CD1c-positive myeloid dendritic cell (primary cell): Measurements from ENCODE around the gene IHH.

Experiments
- DNase-seq: peaks from one replicate; pipeline ENCODE4 v3.0.0-alpha.2; 2016; ENCODE audit errors: extremely low spot score

IHH gene

GRCh38 chr2:219073413-219074129 lies 12.8 kb upstream of the IHH start:
- DNase-seq = peak; percentile 88

- DNase-seq = no peak
Measured at GRCh38 chr2:219072741-219073250, 12.1 kb upstream of the IHH start.

GRCh38 chr2:219071131-219071816 lies 10.6 kb upstream of the IHH start:
- DNase-seq = no peak

- no peak for DNase-seq
Measured at GRCh38 chr2:219065484-219065883, 4.8 kb upstream of the IHH start.

- no peak for DNase-seq
Measured at GRCh38 chr2:219062081-219062480, 1.4 kb upstream of the IHH start.

GRCh38 chr2:219059725-219060682 lies 717 bp downstream of the IHH start:
- no peak for DNase-seq

- DNase-seq = no peak
Measured at GRCh38 chr2:219059375-219059724, 1.4 kb downstream of the IHH start.

GRCh38 chr2:219058541-219059374 lies 2.0 kb downstream of the IHH start:
- DNase-seq = no peak

- DNase-seq = peak; percentile 84
Measured at GRCh38 chr2:219057709-219058540, 2.8 kb downstream of the IHH start.

- no peak for DNase-seq
Measured at GRCh38 chr2:219056896-219057708, 3.6 kb downstream of the IHH start.

GRCh38 chr2:219056176-219056895 lies 4.4 kb downstream of the IHH start:
- DNase-seq = no peak

- no peak for DNase-seq
Measured at GRCh38 chr2:219054956-219055903, 5.5 kb downstream of the IHH start.

GRCh38 chr2:219049282-219049681 lies 11.4 kb downstream of the IHH start:
- no peak for DNase-seq

- DNase-seq = peak; percentile 40
Measured at GRCh38 chr2:219045937-219046550, 14.7 kb downstream of the IHH start.

GRCh38 chr2:219042750-219043149 lies 18.0 kb downstream of the IHH start:
- no peak for DNase-seq

GRCh38 chr2:219042157-219042556 lies 18.6 kb downstream of the IHH start:
- no peak for DNase-seq

- peak; percentile 29 for DNase-seq
Measured at GRCh38 chr2:219041252-219041651, 19.5 kb downstream of the IHH start, which contains the start of gene CFAP65. Gene CFAP65, minus strand, starts transcription at chr2:219041516. Its CDS starts 2,468 bp downstream, at chr2:219039048.
